ENCODE data around the gene MFSD2A.

The MFSD2A gene

GRCh38 chr1:39940980-39941871, 13.7 kb upstream of the MFSD2A start:
- H3K79me2 ChIP-seq (ENCODE audit: insufficient read depth, low read length) = no peaks in the 10 kb centered on the region
- peaks cover 1% of the 10 kb centered on the region; the same call in 1 of the 2 replicates for H3K27me3 ChIP-seq (ENCODE audit: insufficient read depth, low read length)
- H3F3A ChIP-seq (ENCODE audit: insufficient read depth, low read length) = no peaks in the 10 kb centered on the region
- peaks cover 5% of the 10 kb centered on the region for H3K4me1 ChIP-seq (ENCODE audit: insufficient read depth, low read length, severe bottlenecking)
- H3K27ac ChIP-seq (ENCODE audit: low read depth, low read length, poor library complexity, severe bottlenecking) = no peak overlapping the region
- H3K9me3 ChIP-seq (ENCODE audit: low read length) = no peaks in the 10 kb centered on the region
- H3K4me2 ChIP-seq (ENCODE audit: low read length) = no peak overlapping the region
- no peak overlapping the region for H3K4me3 ChIP-seq (ENCODE audit: low read depth, low read length, poor library complexity, severe bottlenecking)
- H3K36me3 ChIP-seq (ENCODE audit: insufficient read depth, low read length) = no peaks in the 10 kb centered on the region
- H4K20me1 ChIP-seq (ENCODE audit: insufficient read depth, low read length) = no peaks in the 10 kb centered on the region
- no peak overlapping the region for H3K9ac ChIP-seq (ENCODE audit: low read length)
- TF ChIP-seq EZH2 (IDR thresholded peaks at IDR 0.05; ENCODE audit: borderline replicate concordance, low read length) (no peak), CTCF (IDR thresholded peaks at IDR 0.05; ENCODE audit: low read length) (no peak)
- no peaks in the 10 kb centered on the region for H3K9me2 ChIP-seq (ENCODE audit: low read depth, low read length)
- H2AFZ ChIP-seq (ENCODE audit: low read length) = no peak overlapping the region

- Histone ChIP-seq H3K9me2 (ENCODE audit: low read depth, low read length) (no peaks in the 10 kb centered on the region), H4K20me1 (ENCODE audit: insufficient read depth, low read length) (no peaks in the 10 kb centered on the region), H3K27ac (ENCODE audit: low read depth, low read length, poor library complexity, severe bottlenecking) (no peak overlapping the region), H3K4me1 (ENCODE audit: insufficient read depth, low read length, severe bottlenecking) (peaks cover 8% of the 10 kb centered on the region), H3K4me3 (ENCODE audit: low read depth, low read length, poor library complexity, severe bottlenecking) (no peak overlapping the region), H3K9ac (ENCODE audit: low read length) (no peak overlapping the region), H2AFZ (ENCODE audit: low read length) (no peak overlapping the region), H3K36me3 (ENCODE audit: insufficient read depth, low read length) (no peaks in the 10 kb centered on the region), H3K27me3 (ENCODE audit: insufficient read depth, low read length) (no peaks in the 10 kb centered on the region), H3K9me3 (ENCODE audit: low read length) (no peaks in the 10 kb centered on the region), H3K4me2 (ENCODE audit: low read length) (no peak overlapping the region), H3F3A (ENCODE audit: insufficient read depth, low read length) (no peaks in the 10 kb centered on the region), H3K79me2 (ENCODE audit: insufficient read depth, low read length) (no peaks in the 10 kb centered on the region)
- TF ChIP-seq EZH2 (IDR thresholded peaks at IDR 0.05; ENCODE audit: borderline replicate concordance, low read length) (no peak), CTCF (IDR thresholded peaks at IDR 0.05; ENCODE audit: low read length) (no peak)
Measured at GRCh38 chr1:39943471-39944290, 11.3 kb upstream of the MFSD2A start.

- H3K4me2 ChIP-seq (ENCODE audit: low read length) = no peak overlapping the region
- no peak overlapping the region for H2AFZ ChIP-seq (ENCODE audit: low read length)
- H3K79me2 ChIP-seq (ENCODE audit: insufficient read depth, low read length) = no peaks in the 10 kb centered on the region
- peaks cover 8% of the 10 kb centered on the region for H3K4me1 ChIP-seq (ENCODE audit: insufficient read depth, low read length, severe bottlenecking)
- no peaks in the 10 kb centered on the region for H3K27me3 ChIP-seq (ENCODE audit: insufficient read depth, low read length)
- no peaks in the 10 kb centered on the region for H3K9me2 ChIP-seq (ENCODE audit: low read depth, low read length)
- no peak overlapping the region for H3K4me3 ChIP-seq (ENCODE audit: low read depth, low read length, poor library complexity, severe bottlenecking)
- no peaks in the 10 kb centered on the region for H3K9me3 ChIP-seq (ENCODE audit: low read length)
- H3K27ac ChIP-seq (ENCODE audit: low read depth, low read length, poor library complexity, severe bottlenecking) = no peak overlapping the region
- TF ChIP-seq EZH2 (IDR thresholded peaks at IDR 0.05; ENCODE audit: borderline replicate concordance, low read length) = no peak
- TF ChIP-seq CTCF (IDR thresholded peaks at IDR 0.05; ENCODE audit: low read length) = no peak
- no peaks in the 10 kb centered on the region for H3K36me3 ChIP-seq (ENCODE audit: insufficient read depth, low read length)
- no peaks in the 10 kb centered on the region for H4K20me1 ChIP-seq (ENCODE audit: insufficient read depth, low read length)
- H3K9ac ChIP-seq (ENCODE audit: low read length) = no peak overlapping the region
- H3F3A ChIP-seq (ENCODE audit: insufficient read depth, low read length) = no peaks in the 10 kb centered on the region
Measured at GRCh38 chr1:39944410-39945112, 10.4 kb upstream of the MFSD2A start.

Measured in OCI-LY1 (cell line).